ENCODE results near the gene PWWP2A. TPM values are rescaled to one million over a fixed set of nuclear protein-coding genes. Genes with fewer than 3 reads are reported as not detected.

Gene PWWP2A
- total and polyA plus RNA-seq, 10 of the 15 experiments (the other 5 are each of a cell fraction or from before 2014, with no cell fraction given) = 5.7 to 26.1 (median 17.7) TPM

DNA sequence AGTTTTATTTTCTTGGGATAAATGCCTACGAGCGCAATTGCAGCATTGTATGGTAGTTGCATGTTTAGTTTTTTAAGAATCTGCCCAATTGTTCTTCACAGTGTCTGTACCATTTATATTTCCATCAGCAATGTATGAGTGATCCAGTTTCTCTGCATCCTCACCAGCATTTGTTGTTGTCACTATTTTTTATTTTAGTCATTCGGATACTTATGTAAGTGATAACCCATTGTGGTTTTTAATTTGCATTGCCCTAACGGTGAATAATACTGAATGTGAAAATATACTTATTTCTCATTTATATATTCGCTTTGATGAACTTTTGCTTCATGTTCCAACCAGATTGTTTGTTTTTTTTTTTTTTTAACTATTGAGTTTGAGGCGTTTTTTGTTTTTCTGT, 33.7 kb upstream of the PWWP2A start (continued):
- TF ChIP-seq EZH2 (IDR thresholded peaks at IDR 0.05; ENCODE audit: borderline replicate concordance, control insufficient read depth, low read depth, low read length) (no peak), JUNB (IDR thresholded peaks at IDR 0.05) (peak; percentile 86), MTA2 (IDR thresholded peaks at IDR 0.05; ENCODE audit: low read depth) (no peak), NKRF (conservative IDR thresholded peaks at IDR 0.05) (no peak), FOS (IDR thresholded peaks at IDR 0.05; ENCODE audit: borderline replicate concordance, extremely low read depth, insufficient read length) (no peak), CREM (IDR thresholded peaks at IDR 0.05; ENCODE audit: low read depth) (peak; percentile 20; the same call in 1 of the 2 replicates), NR2F1 (conservative IDR thresholded peaks at IDR 0.05) (no peak), BCLAF1 (IDR thresholded peaks at IDR 0.05) (no peak), SIN3A (IDR thresholded peaks at IDR 0.05; ENCODE audit: low read depth, low read length) (no peak), CEBPB (IDR thresholded peaks at IDR 0.05; ENCODE audit: borderline replicate concordance in 1 of 2, low read depth in 2 of 2, low read length in 2 of 2) (0 out of 4 replicates have a peak, but pooled peaks of 1 of the 2 experiments have one; percentile 5), DPF2 (IDR thresholded peaks at IDR 0.05) (no peak)
- TF ChIP-seq, protein P1, sequence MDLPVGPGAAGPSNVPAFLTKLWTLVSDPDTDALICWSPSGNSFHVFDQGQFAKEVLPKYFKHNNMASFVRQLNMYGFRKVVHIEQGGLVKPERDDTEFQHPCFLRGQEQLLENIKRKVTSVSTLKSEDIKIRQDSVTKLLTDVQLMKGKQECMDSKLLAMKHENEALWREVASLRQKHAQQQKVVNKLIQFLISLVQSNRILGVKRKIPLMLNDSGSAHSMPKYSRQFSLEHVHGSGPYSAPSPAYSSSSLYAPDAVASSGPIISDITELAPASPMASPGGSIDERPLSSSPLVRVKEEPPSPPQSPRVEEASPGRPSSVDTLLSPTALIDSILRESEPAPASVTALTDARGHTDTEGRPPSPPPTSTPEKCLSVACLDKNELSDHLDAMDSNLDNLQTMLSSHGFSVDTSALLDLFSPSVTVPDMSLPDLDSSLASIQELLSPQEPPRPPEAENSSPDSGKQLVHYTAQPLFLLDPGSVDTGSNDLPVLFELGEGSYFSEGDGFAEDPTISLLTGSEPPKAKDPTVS (IDR thresholded peaks at IDR 0.05; ENCODE audit: low read depth, low read length) = no peak
- TF ChIP-seq, protein P2, sequence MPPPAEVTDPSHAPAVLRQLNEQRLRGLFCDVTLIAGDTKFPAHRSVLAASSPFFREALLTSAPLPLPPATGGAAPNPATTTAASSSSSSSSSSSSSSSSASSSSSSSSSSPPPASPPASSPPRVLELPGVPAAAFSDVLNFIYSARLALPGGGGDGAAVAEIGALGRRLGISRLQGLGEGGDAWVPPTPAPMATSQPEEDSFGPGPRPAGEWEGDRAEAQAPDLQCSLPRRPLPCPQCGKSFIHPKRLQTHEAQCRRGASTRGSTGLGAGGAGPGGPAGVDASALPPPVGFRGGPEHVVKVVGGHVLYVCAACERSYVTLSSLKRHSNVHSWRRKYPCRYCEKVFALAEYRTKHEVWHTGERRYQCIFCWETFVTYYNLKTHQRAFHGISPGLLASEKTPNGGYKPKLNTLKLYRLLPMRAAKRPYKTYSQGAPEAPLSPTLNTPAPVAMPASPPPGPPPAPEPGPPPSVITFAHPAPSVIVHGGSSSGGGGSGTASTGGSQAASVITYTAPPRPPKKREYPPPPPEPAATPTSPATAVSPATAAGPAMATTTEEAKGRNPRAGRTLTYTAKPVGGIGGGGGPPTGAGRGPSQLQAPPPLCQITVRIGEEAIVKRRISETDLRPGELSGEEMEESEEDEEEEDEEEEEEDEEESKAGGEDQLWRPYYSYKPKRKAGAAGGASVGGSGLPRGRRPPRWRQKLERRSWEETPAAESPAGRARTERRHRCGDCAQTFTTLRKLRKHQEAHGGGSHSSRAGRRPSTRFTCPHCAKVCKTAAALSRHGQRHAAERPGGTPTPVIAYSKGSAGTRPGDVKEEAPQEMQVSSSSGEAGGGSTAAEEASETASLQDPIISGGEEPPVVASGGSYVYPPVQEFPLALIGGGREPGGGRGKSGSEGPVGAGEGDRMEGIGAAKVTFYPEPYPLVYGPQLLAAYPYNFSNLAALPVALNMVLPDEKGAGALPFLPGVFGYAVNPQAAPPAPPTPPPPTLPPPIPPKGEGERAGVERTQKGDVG (CRISPR knock-in tag; IDR thresholded peaks at IDR 0.05) = no peak

All from GM12878 (cell line).